ENCODE measurements around the gene ELOVL6.
"Not testable (repeated sequence)": the region's sequence is repeated elsewhere in the genome, so short reads cannot be mapped to it uniquely, and the experiment has no call there.

The ELOVL6 gene

DNA sequence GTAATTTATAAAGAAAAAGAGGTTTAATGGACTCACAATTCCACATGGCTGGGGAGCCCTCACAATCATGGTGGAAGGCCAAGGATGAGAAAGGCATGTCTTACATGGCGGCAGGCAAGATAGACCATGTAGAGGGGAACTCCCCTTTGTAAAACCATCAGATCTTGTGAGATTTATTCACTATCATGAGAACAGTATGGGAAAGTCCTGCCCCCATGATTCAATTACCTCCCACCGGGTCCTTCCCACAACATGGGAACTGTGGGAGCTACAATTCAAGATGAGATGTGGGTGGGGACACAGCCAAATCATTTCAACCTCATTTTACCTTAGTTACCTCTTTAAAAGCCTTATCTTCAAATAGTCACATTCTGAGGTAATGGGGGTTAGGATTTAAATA lies 30.9 kb upstream of the ELOVL6 start:
- no peak for DNase-seq (ENCODE audit: low read depth)
- no peak for TF ChIP-seq CTCF (IDR thresholded peaks at IDR 0.05; ENCODE audit: low read depth, low read length, missing control alignments)
- H3K4me3 ChIP-seq (ENCODE audit: low read depth, low read length), result no peak overlapping the region

DNA sequence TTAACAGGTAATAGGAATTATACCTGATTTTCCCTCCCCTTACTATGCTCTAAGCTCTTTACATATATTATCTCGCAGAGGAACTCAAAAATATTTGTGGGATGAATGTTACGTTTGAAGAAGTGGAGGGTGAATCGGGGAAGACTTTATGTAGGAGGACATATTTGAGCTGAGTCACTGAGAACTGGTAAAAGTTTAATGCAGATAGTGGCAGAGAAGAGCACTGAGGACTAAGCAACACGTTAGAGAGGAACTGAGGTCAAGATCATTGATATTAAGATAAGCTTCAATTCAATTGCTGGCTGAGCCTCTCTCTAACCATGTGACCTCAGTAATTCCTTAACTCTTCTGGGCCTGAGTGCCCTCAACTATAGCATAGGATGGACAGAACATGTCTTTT lies 26.4 kb upstream of the ELOVL6 start:
- no peak overlapping the region for H3K4me3 ChIP-seq (ENCODE audit: low read depth, low read length)
- no peak for DNase-seq (ENCODE audit: low read depth)
- no peak for TF ChIP-seq CTCF (IDR thresholded peaks at IDR 0.05; ENCODE audit: low read depth, low read length, missing control alignments)

DNA sequence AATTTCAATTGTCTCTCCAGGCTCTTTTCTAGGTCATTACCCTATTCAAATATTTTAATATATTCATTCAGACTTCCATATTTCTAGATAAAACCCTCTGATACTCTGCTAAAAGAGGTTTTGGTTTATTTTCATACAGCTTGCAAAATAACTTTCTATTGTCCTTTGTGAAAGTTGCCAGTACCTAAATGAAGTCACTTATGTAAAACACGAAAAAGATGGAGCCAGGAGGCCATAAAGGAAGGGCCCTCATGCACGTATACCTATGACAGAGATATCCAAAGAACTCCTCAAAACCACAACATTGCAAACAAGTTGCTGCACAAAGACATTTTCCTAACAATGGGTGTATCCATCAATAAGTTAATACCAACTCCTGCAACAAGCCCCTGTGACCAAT lies 25.7 kb upstream of the ELOVL6 start:
- no peak for DNase-seq (ENCODE audit: low read depth)
- H3K4me3 ChIP-seq (ENCODE audit: low read depth, low read length), result no peak overlapping the region
- no peak for TF ChIP-seq CTCF (IDR thresholded peaks at IDR 0.05; ENCODE audit: low read depth, low read length, missing control alignments)

GRCh38 chr4:110218935-110219334 lies 20.5 kb upstream of the ELOVL6 start:
- not testable (repeated sequence) for H3K4me3 ChIP-seq (ENCODE audit: low read depth, low read length); DNase-seq (ENCODE audit: low read depth)

DNA sequence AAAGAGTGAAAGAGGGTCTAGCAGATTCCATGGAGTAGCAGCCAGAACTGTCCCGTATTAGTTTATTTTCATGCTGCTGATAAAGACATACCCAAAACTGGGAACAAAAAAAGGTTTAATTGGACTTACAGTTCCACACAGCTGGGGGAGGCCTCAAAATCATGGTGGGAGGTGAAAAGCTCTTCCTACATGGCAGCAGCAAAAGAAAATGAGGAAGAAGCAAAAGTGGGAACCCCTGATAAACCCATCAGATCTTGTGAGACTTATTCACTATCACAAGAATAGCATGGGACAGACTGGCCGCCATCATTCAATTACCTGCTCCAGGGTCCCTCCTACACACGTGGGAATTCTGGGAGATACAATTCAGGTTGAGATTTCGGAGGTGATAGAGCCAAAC lies 18.8 kb upstream of the ELOVL6 start:
- not testable (repeated sequence) for H3K4me3 ChIP-seq (ENCODE audit: low read depth, low read length); DNase-seq (ENCODE audit: low read depth)

GRCh38 chr4:110216129-110216528 lies 17.7 kb upstream of the ELOVL6 start:
- TF ChIP-seq CTCF (IDR thresholded peaks at IDR 0.05; ENCODE audit: low read depth, low read length, missing control alignments), result no peak
- no peak overlapping the region for H3K4me3 ChIP-seq (ENCODE audit: low read depth, low read length)
- no peak for DNase-seq (ENCODE audit: low read depth)

- TF ChIP-seq CTCF (IDR thresholded peaks at IDR 0.05; ENCODE audit: low read depth, low read length, missing control alignments), result no peak
Observed at GRCh38 chr4:110211770-110212061, 13.3 kb upstream of the ELOVL6 start.

DNA sequence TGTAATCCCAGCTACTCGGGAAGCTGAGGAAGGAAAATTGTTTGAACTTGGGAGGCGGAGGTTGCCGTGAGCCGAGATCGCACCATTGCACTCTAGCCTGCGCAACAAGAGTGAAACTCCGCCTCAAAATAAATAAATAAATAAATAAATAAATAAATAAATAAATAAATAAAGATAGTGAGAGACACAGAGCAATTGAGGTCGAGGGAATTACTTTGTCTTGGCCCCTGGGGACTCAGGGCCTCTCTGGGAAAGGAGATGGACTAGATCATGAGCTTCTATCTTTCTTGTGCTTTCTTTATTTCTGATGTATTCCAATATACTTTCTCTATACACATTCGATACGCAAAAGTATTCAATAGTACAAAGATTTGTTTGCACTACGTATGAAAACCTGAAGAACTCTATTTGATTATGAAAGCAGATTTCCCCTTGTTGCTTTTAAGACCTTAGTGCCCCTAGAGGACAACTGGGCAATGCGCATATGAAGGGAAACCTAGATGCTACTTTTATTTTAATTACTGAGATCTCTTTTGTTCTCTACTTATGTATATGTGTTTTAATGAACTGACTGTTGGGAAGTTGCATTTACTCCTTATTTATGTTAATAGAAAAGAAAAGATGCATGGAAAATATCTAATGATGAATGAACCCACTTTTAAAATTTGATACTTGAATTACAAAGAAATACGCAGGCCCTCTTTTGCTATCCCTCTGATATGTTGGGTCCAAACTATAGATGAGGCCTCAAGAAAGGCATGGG lies 12.8 kb upstream of the ELOVL6 start:
- peak; percentile 74 for TF ChIP-seq CTCF (IDR thresholded peaks at IDR 0.05; ENCODE audit: low read depth, low read length, missing control alignments)
- no peak overlapping the region for H3K4me3 ChIP-seq (ENCODE audit: low read depth, low read length)
- no peak for DNase-seq (ENCODE audit: low read depth)

More at GRCh38 chr4:110211770-110212061, 13.3 kb upstream of the ELOVL6 start:
- H3K4me3 ChIP-seq (ENCODE audit: low read depth, low read length), result no peak overlapping the region
- DNase-seq (ENCODE audit: low read depth), result no peak

All from GM12864 (cell line).